Neuronal stem cell (in vitro differentiated cells): Measurements from ENCODE around the gene MAPK10.
"Not testable (repeated sequence)": the region's sequence is repeated elsewhere in the genome, so short reads cannot be mapped to it uniquely, and the experiment has no call there.

Experiments used
- DNase-seq: peaks from one replicate; pipeline ENCODE4 v3.0.0-alpha.2; 2013; ENCODE audit warnings: low spot score
- H2AFZ ChIP-seq: one replicate; pipeline ENCODE4 v1.6.1; 2013; ENCODE audit warnings: mild to moderate bottlenecking, low read length, inconsistent platforms
- H2AK5ac ChIP-seq: 2 replicates; pipeline ENCODE4 v1.6.1; 2013; ENCODE audit warnings: low read depth, mild to moderate bottlenecking, inconsistent platforms, low read length, moderate library complexity, mixed read lengths
- H2BK120ac ChIP-seq: 2 replicates; pipeline ENCODE4 v1.6.1; 2013; ENCODE audit warnings: low read depth, mild to moderate bottlenecking, inconsistent platforms, low read length, moderate library complexity, mixed read lengths
- H2BK12ac ChIP-seq: one replicate; pipeline ENCODE4 v1.6.1; 2013; ENCODE audit warnings: low read length, inconsistent platforms
- H2BK15ac ChIP-seq: 2 replicates; pipeline ENCODE4 v1.6.1; 2013; ENCODE audit warnings: mild to moderate bottlenecking, low read length, inconsistent platforms, mixed read lengths
- H2BK5ac ChIP-seq: one replicate; pipeline ENCODE4 v1.6.1; 2013; ENCODE audit warnings: inconsistent platforms, mild to moderate bottlenecking, low read length, moderate library complexity
- H3K14ac ChIP-seq: one replicate; pipeline ENCODE4 v1.6.1; 2013; ENCODE audit warnings: low read length, inconsistent platforms
- H3K18ac ChIP-seq: 2 replicates; pipeline ENCODE4 v1.6.1; 2013; ENCODE audit warnings: low read length, inconsistent platforms
- H3K23ac ChIP-seq: 2 replicates; pipeline ENCODE4 v1.6.1; 2013; ENCODE audit warnings: low read depth, mild to moderate bottlenecking, mixed read lengths, low read length, inconsistent platforms; ENCODE audit not compliant: poor library complexity
- H3K27ac ChIP-seq: replicated peaks from 3 replicates; pipeline ENCODE4 v1.5.1; 2013; ENCODE audit warnings: low read length, inconsistent platforms
- H3K27me3 ChIP-seq, 3 experiments: 2 replicates each; pipeline ENCODE4 v1.6.1; 2013; ENCODE audit warnings: low read length in 3 of 3, mild to moderate bottlenecking in 2 of 3, inconsistent platforms in 1 of 3, low read depth in 1 of 3, mixed read lengths in 1 of 3, moderate library complexity in 1 of 3; ENCODE audit not compliant: control insufficient read depth in 3 of 3, insufficient read depth in 3 of 3
- H3K36me3 ChIP-seq, 2 donors: replicated peaks in 1 of 2; 2 replicates each; pipeline ENCODE4 v1.6.1; 2013; ENCODE audit warnings: low read length in 2 of 2; ENCODE audit not compliant: control insufficient read depth in 2 of 2, insufficient read depth in 2 of 2
- H3K4ac ChIP-seq: 2 replicates; pipeline ENCODE4 v1.6.1; 2013; ENCODE audit warnings: inconsistent platforms, mild to moderate bottlenecking, low read length, moderate library complexity
- H3K4me1 ChIP-seq, 2 donors: 1 replicate in 1 of 2; 2 replicates in 1 of 2; pipeline ENCODE4 v1.6.1; 2013; ENCODE audit warnings: low read length in 2 of 2, low read depth in 1 of 2; ENCODE audit not compliant: control insufficient read depth in 2 of 2, insufficient read depth in 1 of 2
- H3K4me2 ChIP-seq: one replicate; pipeline ENCODE4 v1.6.1; 2013; ENCODE audit warnings: mild to moderate bottlenecking, low read length, inconsistent platforms; ENCODE audit not compliant: insufficient read depth, poor library complexity, severe bottlenecking
- H3K4me3 ChIP-seq, 2 donors: 2 replicates each; pipeline ENCODE4 v1.5.1; 2013; ENCODE audit warnings: low read length in 2 of 2, mild to moderate bottlenecking in 2 of 2, inconsistent platforms in 1 of 2, moderate library complexity in 1 of 2
- H3K79me1 ChIP-seq: one replicate; pipeline ENCODE4 v1.6.1; 2013; ENCODE audit warnings: low read depth, mild to moderate bottlenecking, inconsistent platforms, low read length, moderate library complexity
- H3K9ac ChIP-seq: one replicate; pipeline ENCODE4 v1.6.1; 2013; ENCODE audit warnings: mild to moderate bottlenecking, low read depth, low read length, inconsistent platforms; ENCODE audit not compliant: poor library complexity
- H3K9me3 ChIP-seq, 2 donors: replicated peaks in 1 of 2; 2 replicates each; pipeline versions ENCODE3 to v1.6.1; 2013; ENCODE audit warnings: low read length in 2 of 2, mild to moderate bottlenecking in 2 of 2, inconsistent platforms in 1 of 2, low read depth in 1 of 2, mixed read lengths in 1 of 2, moderate library complexity in 1 of 2; ENCODE audit not compliant: control insufficient read depth in 2 of 2, insufficient read depth in 1 of 2
- H4K8ac ChIP-seq: one replicate; pipeline ENCODE4 v1.6.1; 2013; ENCODE audit warnings: low read depth, mild to moderate bottlenecking, inconsistent platforms, low read length, moderate library complexity
- H4K91ac ChIP-seq: one replicate; pipeline ENCODE4 v1.6.1; 2013; ENCODE audit warnings: low read length, low read depth, mild to moderate bottlenecking, inconsistent platforms; ENCODE audit not compliant: poor library complexity
- WGBS, 2 donors: extraction: QIAGEN DNeasy Blood & Tissue Kit; methylation state at CpG; one replicate each; pipeline ENCODE4 v1.1.7; 2013; ENCODE audit warnings: missing lambda C conversion rate in 2 of 2, mixed read lengths in 1 of 2; ENCODE audit not compliant: insufficient read length in 2 of 2, insufficient replicate concordance in 1 of 2; ENCODE audit errors: extremely low coverage in 2 of 2; 5-methylcytosine and 5-hydroxymethylcytosine counted together

Gene MAPK10

GRCh38 chr4:86031927-86032326 lies 327.9 kb downstream of the MAPK10 start:
- H3K27ac ChIP-seq, result no peak overlapping the region
- H2BK12ac ChIP-seq, result no peak overlapping the region

DNA sequence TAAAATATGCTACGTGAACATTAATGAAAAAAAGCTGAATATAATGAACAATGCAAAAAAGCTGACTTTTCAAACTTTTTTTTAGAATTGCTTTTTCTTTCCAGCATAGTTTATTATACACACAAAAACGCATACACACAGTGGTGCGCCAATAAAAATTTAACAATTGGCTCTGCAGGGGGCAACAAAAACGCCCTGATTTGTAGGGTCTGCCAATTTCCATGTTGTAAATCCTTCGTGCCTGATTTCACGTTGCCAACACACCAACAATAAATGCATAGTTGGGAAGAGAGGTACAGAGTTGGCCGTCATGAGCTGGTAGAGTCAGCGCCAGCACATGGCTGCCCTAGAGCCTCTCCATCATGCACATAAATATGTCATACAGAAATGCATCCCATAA lies 333.1 kb downstream of the MAPK10 start:
- Histone ChIP-seq H2BK5ac (no peak overlapping the region), H3K23ac (no peak overlapping the region), H3K18ac (no peak overlapping the region), H3K4me2 (no peak overlapping the region), H2AFZ (no peak overlapping the region), H3K4ac (no peak overlapping the region), H3K14ac (no peak overlapping the region), H3K9ac (no peak overlapping the region), H3K27ac (no peak overlapping the region), H2AK5ac (no peak overlapping the region), H3K79me1 (no peaks in the 10 kb centered on the region), H3K36me3 (peaks cover 2 to 99% of the 10 kb centered on the region in 2 donors), H4K8ac (no peak overlapping the region), H3K4me1 (no peaks in the 10 kb centered on the region), H2BK15ac (no peak overlapping the region), H2BK120ac (no peak overlapping the region), H3K27me3 (no peaks in the 10 kb centered on the region), H3K9me3 (peaks cover 0 to 4% of the 10 kb centered on the region in 2 donors), H4K91ac (no peak overlapping the region), H2BK12ac (no peak overlapping the region), H3K4me3 (no peak overlapping the region)
- no CpG with 5 or more reads among the region's 8 CpGs for WGBS, 2 donors
- DNase-seq, result no peak

More at GRCh38 chr4:86031927-86032326, 327.9 kb downstream of the MAPK10 start:
- Histone ChIP-seq H3K4me3 (no peak overlapping the region), H2BK120ac (no peak overlapping the region), H3K9ac (no peak overlapping the region), H2BK15ac (no peak overlapping the region), H2AFZ (no peak overlapping the region), H3K23ac (no peak overlapping the region), H3K4ac (no peak overlapping the region), H3K18ac (no peak overlapping the region), H3K4me1 (no peaks in the 10 kb centered on the region), H3K79me1 (no peaks in the 10 kb centered on the region), H3K9me3 (no peaks in the 10 kb centered on the region), H3K36me3 (peaks cover 4 to 97% of the 10 kb centered on the region in 2 donors), H3K27me3 (no peaks in the 10 kb centered on the region), H3K14ac (no peak overlapping the region), H3K4me2 (no peak overlapping the region), H4K8ac (no peak overlapping the region), H2BK5ac (no peak overlapping the region), H4K91ac (no peak overlapping the region), H2AK5ac (no peak overlapping the region)
- WGBS, 2 donors, result no CpG with 5 or more reads among the region's 3 CpGs
- no peak for DNase-seq

DNA sequence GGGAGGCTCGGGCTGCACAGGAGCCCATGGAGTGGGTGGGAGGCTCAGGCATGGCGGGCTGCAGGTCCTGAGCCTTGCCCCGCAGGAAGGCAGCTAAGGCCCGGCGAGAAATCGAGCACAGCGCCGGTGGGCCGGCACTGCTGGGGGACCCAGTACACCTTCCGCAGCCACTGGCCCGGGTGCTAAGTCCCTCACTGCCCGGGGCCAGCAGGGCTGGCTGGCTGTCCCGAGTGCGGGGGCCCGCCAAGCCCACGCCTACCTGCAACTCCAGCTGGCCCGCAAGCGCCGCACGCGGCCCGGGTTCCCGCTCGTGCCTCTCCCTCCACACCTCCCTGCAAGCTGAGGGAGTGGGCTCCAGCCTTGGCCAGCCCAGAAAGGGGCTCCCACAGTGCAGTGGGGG lies 338.2 kb downstream of the MAPK10 start:
- not testable (repeated sequence) for DNase-seq, H3K27me3 ChIP-seq, H2AFZ ChIP-seq, H3K27ac ChIP-seq, H3K9me3 ChIP-seq, H4K8ac ChIP-seq, H2BK5ac ChIP-seq, H3K4me2 ChIP-seq, H3K23ac ChIP-seq, H3K4me3 ChIP-seq, H3K4ac ChIP-seq, H3K9ac ChIP-seq, H3K79me1 ChIP-seq, H2BK12ac ChIP-seq, H3K4me1 ChIP-seq, H4K91ac ChIP-seq, H3K14ac ChIP-seq, H2BK120ac ChIP-seq, H3K18ac ChIP-seq, H2AK5ac ChIP-seq, H2BK15ac ChIP-seq
- no CpG with 5 or more reads among the region's 24 CpGs for WGBS, 2 donors
- H3K36me3 ChIP-seq, result peaks cover under 1 to 83% of the 10 kb centered on the region in 2 donors

GRCh38 chr4:86019906-86020305 lies 339.9 kb downstream of the MAPK10 start:
- Histone ChIP-seq H3K4ac (no peak overlapping the region), H2BK12ac (no peak overlapping the region), H2AFZ (no peak overlapping the region), H3K18ac (no peak overlapping the region), H3K4me1 (no peaks in the 10 kb centered on the region), H4K91ac (no peak overlapping the region), H2BK120ac (no peak overlapping the region), H3K27ac (no peak overlapping the region), H3K4me2 (no peak overlapping the region), H2BK5ac (no peak overlapping the region), H2AK5ac (no peak overlapping the region), H3K27me3 (no peaks in the 10 kb centered on the region), H3K79me1 (no peaks in the 10 kb centered on the region), H3K23ac (no peak overlapping the region), H3K9me3 (peaks cover 0 to 4% of the 10 kb centered on the region in 2 donors), H3K9ac (no peak overlapping the region), H4K8ac (no peak overlapping the region), H3K14ac (no peak overlapping the region), H3K4me3 (no peak overlapping the region), H3K36me3 (peaks cover 2 to 83% of the 10 kb centered on the region in 2 donors), H2BK15ac (no peak overlapping the region)
- DNase-seq, result no peak
